Endometrium (tissue), 2 donors: Measurements from ENCODE around the gene PON1.

Experiments
- FAIRE-seq: peaks from 2 replicates; lab custom pipeline; 2012; peaks lifted over from hg19 to GRCh38; lab: Jason Lieb, UNC
- donor health status: control.
- donor health status: control.

The PON1 gene

DNA sequence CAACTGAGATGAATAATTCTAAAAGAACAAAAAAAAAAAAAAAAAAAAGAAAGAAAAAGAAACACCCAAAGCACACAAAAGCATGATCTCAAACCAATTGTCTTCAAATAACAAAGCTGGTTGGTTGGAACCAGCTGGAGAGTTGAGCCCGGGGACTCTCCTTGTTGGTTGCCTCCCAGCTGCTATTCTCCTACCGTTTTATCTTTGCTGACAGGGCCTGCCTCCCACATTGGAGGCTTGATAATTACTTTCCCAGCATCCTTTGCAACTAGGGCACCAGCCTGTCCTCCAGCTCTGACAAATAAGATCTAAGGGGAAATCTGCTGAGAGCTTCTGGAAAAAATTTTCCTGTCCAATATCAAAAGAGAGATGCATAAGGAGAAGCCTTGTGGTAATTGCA lies 6.8 kb downstream of the PON1 start:
- no peak for FAIRE-seq

DNA sequence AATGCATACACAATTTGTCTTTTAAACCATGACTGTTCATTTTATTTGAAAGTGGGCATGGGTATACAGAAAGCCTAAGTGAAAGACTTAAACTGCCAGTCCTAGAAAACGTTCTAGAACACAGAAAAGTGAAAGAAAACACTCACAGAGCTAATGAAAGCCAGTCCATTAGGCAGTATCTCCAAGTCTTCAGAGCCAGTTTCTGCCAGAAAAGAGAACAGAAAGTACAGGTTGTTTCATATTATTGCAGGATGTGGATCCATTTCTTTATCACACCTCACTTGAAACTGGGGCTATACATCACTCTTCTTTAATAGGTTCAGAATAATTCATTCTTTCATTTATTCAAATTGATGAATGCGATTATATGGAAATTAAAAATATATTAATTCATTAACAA lies 7.7 kb downstream of the PON1 start:
- no peak for FAIRE-seq

DNA sequence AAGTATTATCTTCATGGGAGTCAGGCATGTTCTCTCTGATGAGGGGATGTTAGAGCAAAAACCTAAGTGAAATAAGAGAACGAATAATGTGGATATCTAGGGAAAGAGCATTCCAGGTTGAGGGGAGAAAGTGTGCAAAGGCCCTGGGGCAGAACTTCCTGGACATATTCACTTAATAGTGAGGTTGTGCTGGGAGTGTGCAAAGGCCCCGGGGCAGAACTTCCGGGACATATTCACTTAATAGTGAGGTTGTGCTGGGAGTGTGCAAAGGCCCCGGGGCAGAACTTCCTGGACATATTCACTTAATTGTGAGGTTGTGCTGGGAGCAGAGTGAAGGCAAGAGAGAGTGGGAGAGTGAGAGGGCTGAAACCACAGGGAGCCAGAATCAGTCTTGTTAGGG lies 11.8 kb downstream of the PON1 start:
- no peak for FAIRE-seq

DNA sequence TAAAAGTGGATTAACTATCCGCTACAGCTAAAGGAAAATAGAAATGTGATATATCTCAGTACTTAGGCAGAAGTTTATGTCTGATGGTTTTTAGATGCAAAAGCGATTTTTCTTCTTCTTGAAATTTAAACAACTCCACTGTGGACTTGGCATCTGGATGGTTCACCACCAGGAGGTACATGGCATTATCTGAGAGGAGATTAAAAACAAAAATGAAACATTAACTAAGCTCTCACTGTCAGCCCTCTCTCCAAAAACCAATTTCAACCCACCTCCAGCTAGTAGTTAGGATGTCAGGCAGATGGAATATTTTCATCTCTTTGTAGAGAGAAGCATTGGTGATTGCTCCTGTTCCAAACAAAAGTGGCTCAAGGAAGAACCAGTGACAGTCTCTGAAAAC lies 12.9 kb downstream of the PON1 start:
- FAIRE-seq = no peak

DNA sequence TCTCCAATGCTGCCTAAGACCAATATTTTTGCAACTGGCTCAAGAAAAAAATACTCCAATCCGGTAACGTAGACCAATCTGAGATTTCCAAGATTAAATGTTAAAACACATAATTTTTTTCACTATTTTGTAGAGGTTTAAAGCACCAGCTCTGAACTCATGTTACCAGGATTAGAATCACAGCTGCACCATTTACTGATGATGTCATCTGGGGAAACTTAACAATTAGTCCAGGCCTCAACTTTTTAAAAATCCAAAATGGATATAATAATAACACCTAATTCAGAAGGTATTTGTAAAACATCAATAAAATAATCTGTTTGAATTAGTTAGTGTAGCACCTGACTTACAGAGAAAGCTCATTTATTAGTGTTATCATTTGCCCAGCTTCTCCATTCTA lies 14.4 kb downstream of the PON1 start:
- FAIRE-seq = no peak

DNA sequence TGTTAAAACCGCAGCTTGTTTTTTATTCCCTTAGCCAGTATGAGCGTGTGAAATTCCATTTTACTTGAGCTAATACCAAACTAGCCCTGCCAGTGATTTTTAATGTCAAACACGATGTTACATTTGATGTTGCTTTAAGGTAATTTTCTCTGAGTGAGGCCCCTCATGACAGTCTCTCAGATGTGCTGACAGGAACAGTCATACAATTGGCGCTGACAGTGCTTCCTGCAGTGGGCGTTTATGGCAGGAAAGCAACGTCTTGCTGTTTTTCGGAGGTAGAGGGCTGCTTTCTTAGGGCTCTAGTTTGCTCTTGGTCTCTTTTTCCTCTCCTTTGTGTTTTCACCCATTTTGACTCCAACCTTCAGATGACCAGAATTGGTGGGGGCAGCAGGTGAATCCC lies 19.3 kb downstream of the PON1 start:
- no peak for FAIRE-seq

DNA sequence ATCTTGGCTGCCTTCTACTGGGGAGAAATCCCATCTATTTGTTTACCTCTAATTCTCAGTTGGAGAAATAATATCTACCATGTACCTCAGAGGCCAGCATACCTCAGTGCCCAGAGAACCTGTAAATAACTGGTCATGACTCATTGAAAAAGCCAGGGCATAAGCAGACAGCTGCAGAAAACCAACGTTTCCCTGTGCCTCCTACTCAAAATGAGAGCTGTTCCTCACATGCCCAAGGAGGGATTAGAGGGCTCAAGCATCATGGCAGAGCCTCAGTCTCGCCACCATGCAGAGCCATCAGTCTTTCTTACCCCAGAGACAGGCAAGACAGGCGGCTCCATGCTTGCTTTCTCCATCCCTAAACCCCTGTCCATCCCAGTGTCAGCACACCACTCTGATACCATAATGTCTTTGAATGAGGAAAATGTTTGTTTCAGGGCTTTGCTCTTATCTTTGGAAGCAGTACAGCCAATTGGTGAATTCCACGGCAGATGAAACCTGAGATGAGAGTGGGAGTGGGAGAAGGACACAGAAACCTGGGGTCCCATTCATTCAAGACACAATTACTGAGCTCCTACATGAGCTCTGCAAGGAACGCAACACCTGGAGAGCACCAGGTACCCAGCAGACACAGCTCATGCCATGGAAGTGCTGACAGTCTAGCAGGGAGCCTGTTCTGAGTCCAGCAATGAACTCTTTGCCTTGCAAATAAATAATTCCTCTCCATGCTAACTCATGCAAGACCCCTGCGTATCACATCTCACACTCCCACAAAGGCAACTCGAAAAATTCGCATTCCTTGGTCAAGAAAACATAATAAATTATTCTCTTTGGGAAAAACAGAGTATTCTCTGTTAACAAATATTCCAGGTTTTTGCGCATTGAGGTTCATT lies 21.1 kb downstream of the PON1 start:
- no peak for FAIRE-seq

DNA sequence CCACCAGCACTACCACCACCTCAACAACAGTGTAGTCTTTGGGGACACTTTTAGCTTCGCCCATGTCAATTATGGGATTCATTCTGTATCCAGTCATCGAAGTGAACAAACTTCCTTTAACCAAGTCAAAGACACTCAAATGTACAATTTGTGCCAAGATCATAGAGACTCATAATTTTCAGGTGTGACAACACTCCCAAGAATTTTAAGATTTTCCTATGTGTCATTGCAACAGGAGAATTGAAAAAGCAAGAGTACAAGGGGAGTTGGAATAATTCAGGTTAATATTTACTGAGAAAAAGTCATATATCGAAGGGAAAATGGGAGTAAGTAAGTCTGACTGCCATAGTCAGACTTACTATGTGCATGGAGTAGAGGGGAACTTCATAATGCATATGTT lies 26.2 kb downstream of the PON1 start:
- FAIRE-seq = no peak

DNA sequence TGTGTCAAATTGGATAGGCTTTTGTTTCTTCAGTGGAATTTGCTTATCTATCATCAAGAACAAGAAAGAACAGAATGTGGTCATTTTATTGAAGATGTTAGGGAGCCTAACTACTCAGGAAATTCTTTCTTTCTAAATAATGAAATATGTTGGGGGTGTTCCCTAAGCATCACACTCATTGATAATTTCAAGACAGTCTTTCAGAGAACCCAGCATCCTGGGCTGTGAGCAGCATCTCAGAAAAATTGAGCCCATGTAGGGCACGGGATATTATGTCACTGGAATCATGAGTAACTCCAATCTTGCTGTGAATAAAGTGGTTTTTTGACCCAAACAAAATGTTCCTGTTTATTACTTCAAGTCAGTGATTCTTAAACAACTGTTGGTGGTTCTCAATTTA lies 27.3 kb downstream of the PON1 start:
- FAIRE-seq = no peak

DNA sequence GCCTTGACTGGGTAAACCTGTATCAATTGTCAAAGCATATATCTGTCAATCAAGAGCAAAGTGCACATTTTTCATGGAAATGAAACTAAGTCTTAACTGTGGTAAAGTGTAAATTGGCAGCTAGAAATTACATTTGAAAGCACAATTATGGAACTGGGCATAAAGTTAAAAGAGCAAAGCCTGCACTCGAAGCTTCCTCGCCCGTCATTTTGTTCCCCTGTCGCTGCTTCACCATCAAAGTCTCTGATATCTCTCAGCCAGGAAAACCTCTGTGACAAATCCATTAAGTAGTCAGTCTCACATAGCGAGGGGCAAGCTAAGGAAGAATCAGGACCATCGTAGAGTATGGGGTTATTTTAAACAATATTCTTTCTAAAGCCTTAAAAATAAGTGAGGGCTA lies 27.9 kb downstream of the PON1 start:
- no peak for FAIRE-seq

DNA sequence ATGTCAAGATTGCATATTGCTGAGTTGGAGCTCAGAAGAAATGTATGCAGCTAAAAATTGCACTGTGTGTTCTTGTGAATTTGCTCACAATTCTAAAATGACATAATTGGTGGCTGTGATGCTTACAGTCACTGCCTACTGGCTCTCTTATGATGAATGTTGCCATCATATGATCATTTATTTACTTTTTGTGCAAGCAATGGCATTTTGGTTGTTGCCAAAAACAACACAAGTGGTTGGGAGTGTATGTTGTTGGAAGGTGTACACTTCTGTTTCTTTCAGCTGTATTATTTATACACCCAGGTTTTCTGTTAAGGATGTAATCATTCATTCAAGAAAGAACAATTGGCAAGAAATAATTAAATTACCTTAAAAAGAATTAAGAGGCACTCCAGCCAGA lies 28.9 kb downstream of the PON1 start:
- no peak for FAIRE-seq

DNA sequence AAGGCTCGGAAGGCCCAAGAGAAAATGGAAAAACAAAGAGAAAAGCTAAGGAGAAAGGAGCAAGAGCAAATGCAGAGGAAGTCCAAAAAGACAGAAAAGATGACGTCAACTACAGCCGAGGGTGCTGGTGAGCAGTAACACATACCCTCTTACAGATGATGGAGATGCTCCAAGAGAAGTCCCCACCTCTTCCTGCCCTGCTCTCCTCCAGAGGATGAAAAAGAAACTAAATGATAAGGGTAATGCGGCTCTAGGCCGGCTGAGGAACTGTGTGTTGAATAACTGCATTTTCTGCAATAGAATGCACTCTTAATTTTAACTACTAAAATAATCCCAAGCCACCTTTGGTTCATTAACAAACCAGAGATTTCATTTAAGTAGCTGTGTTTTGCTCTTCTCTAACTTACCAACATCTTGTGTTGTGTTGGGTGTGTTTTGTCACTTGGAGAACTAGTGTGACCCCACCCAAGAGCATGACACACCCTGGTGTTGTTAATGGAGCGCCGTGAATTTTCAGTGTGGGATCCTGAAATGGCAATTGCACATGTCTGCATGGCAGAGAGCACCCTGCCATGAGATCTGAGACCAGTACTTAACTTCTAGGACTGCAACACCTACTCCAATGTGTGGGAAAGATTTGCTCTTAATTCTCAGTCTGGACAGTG lies 34.0 kb downstream of the PON1 start:
- no peak for FAIRE-seq

DNA sequence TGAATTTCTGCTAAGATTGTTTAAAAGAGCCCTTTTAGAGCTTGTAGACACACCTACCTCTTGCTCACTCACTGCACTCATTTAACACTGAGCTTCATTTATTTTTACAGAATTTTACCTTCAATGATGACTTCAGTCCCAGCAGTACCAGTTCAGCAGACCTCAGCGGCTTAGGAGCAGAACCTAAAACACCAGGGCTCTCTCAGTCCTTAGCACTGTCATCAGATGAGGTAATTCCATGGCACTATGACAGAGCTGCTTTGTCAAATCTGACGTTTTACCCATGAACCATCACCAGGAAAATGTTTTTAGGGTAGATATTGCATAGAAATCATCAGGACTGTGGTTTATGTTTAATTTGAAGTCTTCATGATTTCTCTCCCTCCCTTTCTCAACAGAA lies 38.2 kb downstream of the PON1 start:
- FAIRE-seq = no peak

DNA sequence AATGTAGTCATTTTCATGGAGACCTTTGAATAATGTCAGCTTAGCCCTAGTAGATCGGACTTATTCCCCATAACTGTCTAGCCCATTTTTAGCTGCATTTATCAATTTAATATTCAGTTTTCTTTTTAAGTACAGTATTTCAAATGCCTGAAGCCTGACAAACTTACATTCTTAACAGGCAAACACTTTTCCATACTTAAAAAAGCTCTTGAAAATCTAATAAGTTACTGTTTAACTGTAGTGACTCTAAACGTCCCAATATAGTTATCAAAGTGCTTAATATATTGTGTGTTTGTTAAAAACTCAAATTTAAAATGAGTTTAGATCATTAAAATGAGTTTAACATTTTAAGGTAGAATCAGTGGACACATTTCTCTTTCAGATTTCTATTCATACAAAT lies 44.9 kb downstream of the PON1 start:
- no peak for FAIRE-seq

DNA sequence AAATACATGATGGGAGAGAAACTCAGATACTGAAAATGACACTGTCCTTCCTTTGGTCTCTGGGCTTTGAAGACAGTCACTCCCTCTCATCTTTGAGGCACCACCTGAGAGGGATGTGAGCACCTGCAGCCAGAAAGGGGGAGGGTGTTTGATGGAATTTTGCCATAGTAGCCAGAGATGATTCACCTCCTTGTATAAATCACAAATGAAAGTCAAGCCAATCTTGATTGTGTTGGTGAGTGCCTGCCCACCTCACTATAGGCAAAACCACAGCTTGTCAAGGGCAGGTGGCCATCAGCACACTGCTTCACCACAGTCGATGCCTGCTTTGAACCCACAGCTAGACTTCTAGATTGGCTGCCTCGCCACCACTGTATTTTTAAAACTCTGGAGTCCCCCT lies 48.2 kb downstream of the PON1 start:
- FAIRE-seq = no peak

DNA sequence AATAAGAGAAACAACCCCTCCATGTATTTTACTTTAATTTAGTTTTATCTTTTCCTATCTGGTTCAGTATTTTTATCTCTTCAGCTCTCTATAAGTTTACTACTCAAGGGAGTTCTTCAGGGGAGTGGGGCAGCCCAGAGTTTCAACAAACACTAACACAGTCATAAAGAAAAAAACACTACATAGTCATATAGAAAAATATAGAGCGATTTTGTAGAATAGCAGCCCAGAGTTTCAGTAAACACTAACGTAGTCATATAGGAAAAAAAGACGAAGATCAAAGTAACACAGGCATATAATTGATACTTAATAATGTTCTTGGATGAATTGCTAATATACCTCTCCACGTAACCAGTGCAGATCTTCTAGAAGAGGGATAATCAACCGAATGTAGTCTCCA lies 54.7 kb downstream of the PON1 start:
- FAIRE-seq = no peak

DNA sequence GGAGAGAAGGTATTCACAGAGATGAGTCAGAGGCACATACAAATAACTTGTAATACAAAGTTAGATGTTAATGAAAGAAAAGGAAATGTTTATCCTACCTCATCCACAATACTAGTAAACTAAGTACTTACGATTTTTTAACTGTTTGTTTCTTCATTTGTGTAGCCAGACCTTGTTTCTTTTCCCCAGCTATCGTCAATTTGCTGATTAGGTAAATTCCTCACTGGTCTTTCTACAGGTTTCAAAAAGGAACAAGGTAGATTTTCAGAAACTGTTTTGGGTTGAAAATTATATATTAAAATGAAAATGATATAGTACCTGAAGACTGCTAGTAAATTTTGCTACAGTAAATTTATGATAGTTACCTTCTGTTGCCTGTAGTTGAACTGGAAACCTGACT lies 56.6 kb downstream of the PON1 start:
- FAIRE-seq = no peak

DNA sequence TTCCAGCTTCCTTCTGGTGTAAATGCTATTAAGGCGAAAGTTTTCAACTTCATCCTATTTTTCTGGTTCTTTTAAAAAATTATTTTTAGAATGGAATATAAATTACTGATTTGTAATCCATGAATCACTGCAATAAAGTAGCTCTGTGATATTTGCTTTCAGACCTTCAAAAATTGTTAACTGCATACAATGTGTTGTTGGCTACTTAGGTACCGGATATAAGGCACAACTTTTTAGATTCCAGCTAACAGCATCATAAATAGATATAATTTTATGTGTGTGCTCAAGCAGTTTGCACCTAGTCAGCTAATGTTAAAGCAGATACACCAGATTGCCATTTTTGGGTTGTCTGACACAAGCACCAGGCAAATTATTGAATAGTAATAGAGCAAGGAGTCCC lies 58.7 kb downstream of the PON1 start:
- FAIRE-seq = no peak

DNA sequence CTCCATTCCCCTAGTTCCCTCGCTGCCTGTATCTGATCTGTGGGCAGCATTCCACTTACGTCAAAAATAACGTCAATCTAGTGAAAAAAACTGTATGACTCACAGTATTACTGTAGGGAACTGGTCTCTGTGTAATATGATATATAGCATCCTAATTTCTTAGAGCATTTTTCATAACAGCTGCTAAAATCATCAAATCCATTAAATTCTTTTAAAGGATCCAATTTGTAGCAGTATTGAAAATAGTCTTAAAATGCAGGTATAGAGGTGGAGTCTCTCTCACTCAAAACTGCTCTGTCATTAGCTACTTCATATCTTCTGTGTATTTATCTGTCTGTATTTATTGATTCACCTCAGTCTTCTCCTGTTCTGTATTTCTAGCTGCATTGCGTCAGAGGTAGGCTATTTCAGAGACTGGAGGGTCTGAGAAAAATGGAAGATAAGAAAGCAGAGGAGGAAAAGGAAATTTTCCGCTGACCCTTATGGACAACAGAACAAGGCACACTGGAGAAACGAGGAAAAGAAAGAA lies 59.9 kb downstream of the PON1 start:
- no peak for FAIRE-seq

DNA sequence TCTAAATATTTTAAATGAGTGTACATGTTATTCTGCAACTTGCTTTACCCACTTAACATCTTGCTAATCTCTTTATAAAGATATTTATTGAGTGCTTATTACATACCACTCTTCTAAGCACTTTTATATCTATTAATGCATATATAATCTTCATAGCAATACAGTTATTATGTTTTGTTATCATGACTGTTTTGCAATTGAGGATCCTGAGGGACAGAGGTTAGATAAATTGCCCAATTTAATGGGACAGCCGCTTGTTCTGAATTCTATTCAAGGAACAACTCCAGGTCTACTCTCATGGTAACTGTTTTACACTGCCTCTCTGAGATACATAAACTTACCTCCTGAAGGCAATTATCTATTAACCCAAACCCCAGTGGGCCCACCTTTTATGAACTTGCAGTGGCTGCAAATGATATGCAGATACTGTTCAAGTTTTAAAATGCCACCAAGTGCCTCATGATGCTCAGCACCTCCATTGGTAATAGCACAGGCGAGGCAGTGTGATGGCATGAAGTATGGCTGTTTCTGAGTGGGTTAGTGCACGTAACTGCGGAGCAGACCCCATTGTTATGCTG lies 60.5 kb downstream of the PON1 start:
- FAIRE-seq = no peak

DNA sequence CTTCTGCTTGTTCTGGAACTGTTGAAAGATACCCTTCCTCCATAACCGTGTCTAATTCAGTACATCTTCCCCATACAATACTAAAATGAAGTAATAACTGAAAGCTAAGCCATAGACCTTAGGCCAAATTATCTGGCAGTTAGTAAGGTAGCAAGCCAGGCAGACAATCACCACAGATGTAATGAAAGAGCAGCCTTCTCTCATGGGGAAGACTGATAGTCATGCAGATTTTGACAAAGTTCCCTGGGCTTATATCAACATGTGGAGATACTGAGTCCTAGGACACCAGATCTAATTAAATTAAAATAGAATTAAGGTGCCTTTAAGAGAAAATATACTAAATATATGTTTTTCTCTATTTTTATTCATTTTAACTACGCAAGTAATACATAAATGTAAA lies 61.5 kb downstream of the PON1 start:
- no peak for FAIRE-seq

DNA sequence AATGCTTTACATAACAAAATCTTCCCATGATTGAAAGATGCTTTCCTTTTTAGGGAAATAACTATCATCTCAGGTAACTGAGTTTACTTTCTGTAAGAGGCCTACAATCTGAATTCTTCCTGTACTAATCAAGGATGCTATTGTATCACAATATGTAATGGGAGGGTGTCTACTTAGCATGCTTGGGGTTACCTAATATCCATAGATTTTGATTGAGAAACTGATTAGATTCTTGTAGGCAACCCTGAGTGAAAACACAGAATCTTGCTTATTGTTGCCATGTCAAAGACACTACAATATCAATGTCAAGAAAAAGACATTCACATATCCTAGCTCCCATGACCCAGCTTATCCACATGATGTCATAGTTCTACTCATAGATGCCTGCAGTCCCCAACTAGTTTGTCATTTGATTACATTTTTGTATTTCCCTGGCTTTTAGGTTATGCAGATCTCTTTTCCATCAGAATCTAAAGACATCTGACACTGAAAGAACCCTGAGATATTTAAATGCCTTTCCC lies 62.4 kb downstream of the PON1 start:
- no peak for FAIRE-seq

DNA sequence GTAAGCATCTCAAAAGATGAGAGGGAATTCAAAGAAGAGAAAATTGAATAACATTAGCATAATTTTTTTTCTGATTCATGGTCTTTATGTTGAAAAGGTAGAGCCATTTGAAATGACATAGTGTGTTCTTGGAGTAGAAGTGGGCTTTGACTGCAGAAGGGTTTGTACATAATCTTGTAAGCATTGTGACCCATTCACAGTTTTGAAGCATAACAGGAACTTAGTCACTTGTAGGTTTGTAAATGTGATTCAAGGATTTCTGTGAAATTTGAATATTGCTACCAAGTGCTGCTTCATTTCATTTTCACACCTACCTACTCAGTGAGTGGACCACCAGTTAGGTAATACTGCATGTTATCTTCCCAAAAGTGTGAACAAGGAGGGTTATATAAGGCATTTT lies 68.6 kb downstream of the PON1 start:
- FAIRE-seq = no peak
